ENCODE results near the gene PRKCE.
"Not testable (repeated sequence)": the region's sequence is repeated elsewhere in the genome, so short reads cannot be mapped to it uniquely, and the experiment has no call there.

Gene PRKCE

GRCh38 chr2:46223514-46223913 is 572.0 kb downstream of the PRKCE start:
- DNase-seq: not testable (repeated sequence)

GRCh38 chr2:46225150-46225625 is 573.7 kb downstream of the PRKCE start:
- no peak for DNase-seq

- DNase-seq: no peak
These were observed 574.3 kb downstream of the PRKCE start for GRCh38 chr2:46225730-46226129.

- DNase-seq: no peak
These were observed 575.1 kb downstream of the PRKCE start for GRCh38 chr2:46226620-46227019.

- DNase-seq: no peak
These were observed 575.5 kb downstream of the PRKCE start for GRCh38 chr2:46227022-46227421.

GRCh38 chr2:46227674-46228289 is 576.3 kb downstream of the PRKCE start:
- DNase-seq: no peak

GRCh38 chr2:46229134-46230063 is 577.9 kb downstream of the PRKCE start:
- no peak for DNase-seq

- no peak for DNase-seq
These were observed 578.7 kb downstream of the PRKCE start for GRCh38 chr2:46230115-46230571.

GRCh38 chr2:46230677-46231425 is 579.4 kb downstream of the PRKCE start:
- DNase-seq: no peak

GRCh38 chr2:46231721-46232120 is 580.2 kb downstream of the PRKCE start:
- no peak for DNase-seq

- no peak for DNase-seq
These were observed 581.4 kb downstream of the PRKCE start for GRCh38 chr2:46232860-46233259.

- no peak for DNase-seq
These were observed 584.8 kb downstream of the PRKCE start for GRCh38 chr2:46236006-46236875.

- no peak for DNase-seq
These were observed 585.7 kb downstream of the PRKCE start for GRCh38 chr2:46236876-46237859.

Data from CD4-positive, alpha-beta T cell treated with Interleukin-15 for 1 hour (primary cell).